HTR-8/SVneo (cell line): ENCODE results near the gene FHOD3.

ENCODE experiments used
- DNase-seq: peaks from one replicate; pipeline ENCODE4 v3.0.0; 2011; ENCODE audit warnings: low spot score, mixed read lengths; ENCODE audit not compliant: insufficient read length
- FAIRE-seq: peaks from 2 replicates; lab custom pipeline; 2011; peaks lifted over from hg19 to GRCh38; lab: Jason Lieb, UNC

The FHOD3 gene

DNA sequence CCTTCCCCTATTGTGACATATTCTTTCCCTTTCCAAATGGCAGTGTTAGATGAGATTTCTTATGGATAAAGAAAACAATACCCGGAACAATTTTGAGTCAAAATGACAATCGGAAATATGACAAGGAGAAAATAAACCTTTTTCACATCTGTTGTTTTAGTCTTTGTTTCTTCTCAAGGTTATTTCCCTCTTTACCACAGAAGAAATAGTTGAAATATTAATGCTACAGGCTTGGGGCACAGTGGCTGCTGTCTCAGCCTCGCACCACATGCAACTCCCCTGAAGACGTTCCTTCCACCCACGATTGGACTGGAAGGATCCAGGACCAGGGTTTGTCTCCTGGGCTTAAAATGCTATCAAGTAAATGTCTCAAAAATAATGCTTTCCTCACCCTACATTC is 77.6 kb downstream of the FHOD3 start:
- no peak for FAIRE-seq
- DNase-seq: no peak

DNA sequence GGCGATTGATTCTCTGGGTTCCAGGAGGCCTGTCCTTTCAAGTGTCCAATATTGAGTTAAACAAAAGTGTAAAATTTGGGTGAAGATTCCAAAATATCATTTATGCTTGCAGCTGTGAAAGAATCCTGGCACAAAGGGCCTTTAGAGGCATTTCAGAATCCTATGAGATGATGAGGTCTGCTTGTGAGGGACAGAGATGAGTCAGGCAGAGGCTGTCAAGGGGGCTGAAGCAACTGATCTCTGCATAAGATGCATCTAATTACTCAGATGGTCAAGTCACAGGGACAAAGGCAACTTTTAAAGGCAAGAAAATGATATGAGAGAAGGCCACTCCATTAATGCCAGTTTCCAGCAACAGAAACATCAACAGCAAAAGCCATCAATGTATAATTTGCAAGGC is 78.8 kb downstream of the FHOD3 start:
- DNase-seq: no peak
- no peak for FAIRE-seq

DNA sequence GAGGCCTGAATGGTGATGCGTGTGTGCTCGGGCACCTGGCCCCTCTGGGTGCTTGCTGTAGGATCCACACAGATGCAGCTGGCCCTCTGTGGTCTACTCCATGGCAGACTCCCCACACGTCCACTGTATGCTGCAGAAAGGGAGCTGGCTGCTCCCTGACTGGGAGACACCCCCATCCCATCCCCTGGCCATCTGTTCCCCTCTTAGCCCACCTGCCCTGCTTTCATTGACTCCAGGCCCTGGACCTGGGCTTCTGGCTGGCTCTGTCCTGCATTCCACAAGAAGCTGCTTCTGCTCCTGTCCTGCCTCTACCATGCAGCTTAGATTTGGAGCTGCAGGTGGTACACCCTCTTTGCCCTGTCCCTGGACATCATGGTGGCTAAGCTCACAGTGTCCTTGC is 80.1 kb downstream of the FHOD3 start:
- FAIRE-seq (no peak), DNase-seq (no peak)

DNA sequence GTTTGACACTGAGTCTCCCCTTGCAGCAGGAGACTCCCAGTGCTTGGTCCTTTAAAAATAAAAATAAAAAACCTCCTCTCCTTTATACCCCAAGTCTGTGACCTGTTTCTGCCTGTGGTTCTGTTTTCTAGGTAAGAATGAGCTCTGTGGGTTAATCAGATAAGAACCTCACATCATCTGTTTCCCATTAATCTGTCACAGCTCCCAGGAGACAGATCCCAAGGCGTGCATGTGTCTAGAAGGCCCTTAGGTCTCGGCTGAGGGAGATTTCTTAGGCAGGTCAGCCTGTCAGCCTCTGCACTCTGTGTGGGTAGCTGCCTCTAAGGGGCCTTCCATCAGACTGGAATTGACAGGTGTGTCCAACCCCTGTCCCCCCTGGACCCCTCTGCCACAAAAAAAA is 80.7 kb downstream of the FHOD3 start:
- DNase-seq (no peak), FAIRE-seq (no peak)

DNA sequence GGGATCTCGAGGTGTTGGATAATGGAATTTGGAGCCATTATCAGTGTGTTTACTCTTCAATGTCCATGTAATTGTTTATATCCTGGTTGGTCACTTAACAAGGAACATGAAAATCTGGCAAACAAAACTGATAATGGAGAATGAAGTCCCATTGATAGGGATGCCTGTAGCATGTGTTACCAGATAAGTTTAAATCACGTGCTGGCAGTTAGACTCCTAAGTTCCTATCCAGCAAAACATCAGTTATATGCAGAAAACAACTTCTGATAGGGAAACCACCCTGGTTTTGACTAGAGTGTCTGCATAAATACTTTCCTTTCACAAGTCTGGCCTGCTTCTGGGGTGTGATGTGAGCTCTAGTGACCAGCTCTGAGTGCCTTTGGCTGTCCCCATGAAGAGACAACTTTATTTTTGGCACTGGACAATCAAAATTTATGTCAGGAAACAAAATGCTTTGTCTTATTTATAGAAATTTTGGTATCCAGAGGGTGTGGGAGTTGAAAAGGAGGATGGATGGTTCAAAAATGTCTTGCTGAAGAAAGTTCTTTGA is 82.0 kb downstream of the FHOD3 start:
- no peak for FAIRE-seq
- DNase-seq: no peak

DNA sequence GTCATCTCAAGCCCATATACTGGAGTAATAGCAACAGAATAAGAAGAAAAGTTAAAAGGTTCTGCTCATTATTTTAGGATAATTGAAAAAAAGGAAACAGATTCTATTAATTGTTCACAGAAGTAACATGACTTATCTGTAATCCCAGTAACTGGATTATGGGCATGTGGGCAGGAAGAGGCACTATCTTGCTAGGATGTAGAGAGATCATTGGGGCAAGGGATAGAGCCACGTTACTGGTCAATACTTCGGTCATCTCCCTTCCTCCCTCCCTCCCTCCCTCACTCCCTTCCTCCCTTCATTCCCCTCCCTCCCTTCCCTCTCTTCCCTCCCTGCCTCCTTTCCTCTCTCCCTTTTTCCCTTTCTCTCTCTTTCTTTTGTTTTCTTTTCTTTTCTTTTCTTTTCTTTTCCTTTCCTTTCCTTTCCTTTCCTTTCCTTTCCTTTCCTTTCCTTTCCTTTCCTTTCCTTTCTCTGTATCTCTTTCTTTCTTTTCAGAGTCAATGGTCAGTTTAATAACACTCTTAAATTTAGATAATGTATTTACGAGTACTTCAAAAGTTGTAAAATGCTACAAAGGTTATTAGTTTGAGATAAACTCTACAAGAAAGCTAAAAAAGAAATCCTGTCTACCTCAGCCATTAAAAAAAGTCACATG is 82.8 kb downstream of the FHOD3 start:
- DNase-seq (no peak), FAIRE-seq (no peak)

DNA sequence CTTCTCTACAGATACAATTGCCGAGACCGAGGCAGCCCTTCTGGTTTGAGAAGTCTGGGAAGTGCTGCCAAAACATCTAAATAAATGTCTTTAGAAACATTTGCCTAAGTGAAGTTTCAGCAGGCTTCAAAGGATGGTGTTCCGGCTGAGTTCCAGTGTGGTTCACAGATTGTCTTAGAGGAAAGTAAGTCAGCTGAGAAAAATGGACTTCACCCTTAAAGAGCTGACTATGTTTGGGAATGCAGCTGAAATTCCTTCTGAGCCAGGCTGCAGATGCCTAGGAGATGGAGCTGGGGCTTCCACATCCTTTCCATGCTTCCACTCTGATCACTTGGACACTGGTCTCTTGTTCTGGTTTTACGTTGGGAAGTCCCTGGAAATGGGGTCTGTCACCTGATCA is 83.6 kb downstream of the FHOD3 start:
- no peak for FAIRE-seq
- no peak for DNase-seq

DNA sequence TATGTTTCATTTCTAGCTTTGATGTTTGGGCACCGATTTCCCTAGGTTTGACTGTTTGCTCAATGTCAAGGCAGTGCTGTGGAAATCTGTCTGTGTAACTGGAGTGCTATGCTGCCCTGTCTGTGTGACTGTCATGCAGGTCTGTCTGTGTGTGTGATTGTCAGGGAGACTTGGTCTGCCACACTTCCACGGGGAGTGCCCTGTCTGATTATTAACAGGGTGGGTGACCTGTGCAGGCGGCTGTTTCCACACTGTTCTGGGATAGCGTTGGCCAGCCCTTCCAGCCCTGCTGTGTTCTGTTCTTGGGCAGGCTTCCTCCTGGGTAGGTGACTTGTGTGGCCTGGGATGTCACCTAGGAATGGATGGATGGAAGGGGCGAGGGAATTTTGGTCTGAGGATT is 85.3 kb downstream of the FHOD3 start:
- FAIRE-seq: no peak

DNA sequence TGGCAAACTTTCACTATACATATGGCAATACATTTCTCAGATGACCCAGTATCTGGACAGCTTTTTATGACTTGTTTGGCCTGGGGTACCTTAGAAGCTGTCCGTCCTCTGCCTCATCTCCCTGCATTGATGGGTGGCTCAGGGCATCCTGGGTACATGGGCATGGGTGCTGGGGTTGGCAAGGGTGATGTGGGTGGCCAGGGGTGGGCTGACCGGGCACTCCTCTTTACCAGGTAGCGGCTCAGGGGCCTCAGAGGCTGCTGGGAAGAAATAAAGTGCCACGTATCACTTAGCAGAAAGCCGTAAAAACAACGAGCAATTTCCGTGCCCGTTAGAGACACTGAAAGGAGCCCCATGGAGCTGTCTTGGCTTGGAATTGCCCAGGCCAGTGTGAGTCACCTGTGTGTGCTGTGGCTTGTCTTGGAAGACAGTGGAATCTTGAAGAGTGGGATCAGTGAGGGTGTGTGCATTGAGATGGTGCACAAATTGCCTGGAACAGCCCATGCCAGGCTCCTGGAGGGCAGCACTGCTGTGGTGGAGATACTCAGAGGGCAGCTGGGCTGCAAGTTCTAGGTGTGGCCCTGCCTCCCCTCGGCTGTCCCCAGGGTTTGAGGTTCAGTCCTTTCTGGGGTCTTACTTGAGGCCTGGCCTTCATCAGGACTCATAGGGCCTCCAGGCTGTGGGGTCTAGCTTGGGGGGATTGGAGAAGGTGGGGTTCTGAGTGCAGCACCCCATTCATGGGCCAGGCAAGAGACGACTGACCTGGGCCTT is 88.8 kb downstream of the FHOD3 start:
- FAIRE-seq: no peak
- DNase-seq: no peak

More for the DNA sequence above, 85.3 kb downstream of the FHOD3 start:
- DNase-seq: no peak

DNA sequence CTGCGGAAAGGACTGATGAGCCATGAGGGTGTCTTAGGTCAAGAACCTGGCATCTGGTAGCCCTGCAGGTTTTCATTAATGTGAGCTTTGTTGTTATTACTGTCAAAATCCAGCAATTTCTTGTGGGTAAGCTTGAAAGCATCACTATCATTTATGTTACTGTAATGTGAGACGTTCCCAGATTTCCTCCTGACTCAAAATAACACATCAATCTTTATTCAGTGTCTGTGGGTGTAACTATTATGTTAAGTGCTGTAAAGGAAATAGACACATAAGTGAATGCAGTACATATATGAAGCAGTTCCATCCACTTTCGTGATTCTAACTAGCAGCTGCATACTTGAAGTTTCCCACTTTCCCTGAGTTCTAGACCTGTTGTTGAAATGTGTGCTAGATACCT is 89.8 kb downstream of the FHOD3 start:
- no peak for FAIRE-seq
- no peak for DNase-seq

DNA sequence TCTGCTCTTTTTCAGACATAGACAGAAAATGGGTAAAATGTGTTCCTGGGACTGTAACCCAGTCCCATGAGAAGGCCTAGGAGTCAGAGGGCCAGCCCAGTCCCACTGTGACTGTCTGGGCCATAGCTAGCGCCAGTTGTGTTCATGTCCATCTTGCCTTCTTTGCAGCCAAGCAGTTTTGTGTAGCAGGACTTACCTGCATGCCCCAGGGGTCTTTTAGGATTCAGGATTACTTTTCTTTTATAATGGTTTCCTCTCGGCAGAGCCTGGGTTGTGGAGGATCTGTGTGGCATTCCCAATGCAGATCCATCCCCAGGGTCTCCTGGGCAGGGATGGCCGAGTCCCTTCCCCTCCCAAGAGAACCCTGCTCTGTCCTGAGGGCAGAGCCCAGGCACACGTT is 90.8 kb downstream of the FHOD3 start:
- DNase-seq: no peak
- no peak for FAIRE-seq

DNA sequence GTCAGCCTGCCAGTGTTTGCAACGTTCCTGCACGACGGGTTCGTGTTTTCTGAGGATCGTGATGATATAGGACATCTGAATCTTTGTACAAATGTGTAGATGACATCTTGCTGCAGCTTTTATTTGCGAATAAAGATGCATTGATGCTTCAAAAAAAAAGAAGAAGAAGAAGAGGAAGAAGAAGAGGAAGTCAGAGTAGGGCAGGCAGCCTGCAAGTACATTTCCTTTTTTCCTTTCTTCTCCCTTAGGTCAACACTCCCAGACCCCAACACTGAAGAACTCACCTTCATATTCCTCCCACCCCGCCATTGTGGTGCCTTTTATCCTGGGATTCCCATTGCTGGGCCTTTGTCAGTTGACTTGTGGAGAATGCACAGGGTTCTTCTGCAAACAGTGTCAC is 91.5 kb downstream of the FHOD3 start:
- DNase-seq: no peak
- FAIRE-seq: no peak

DNA sequence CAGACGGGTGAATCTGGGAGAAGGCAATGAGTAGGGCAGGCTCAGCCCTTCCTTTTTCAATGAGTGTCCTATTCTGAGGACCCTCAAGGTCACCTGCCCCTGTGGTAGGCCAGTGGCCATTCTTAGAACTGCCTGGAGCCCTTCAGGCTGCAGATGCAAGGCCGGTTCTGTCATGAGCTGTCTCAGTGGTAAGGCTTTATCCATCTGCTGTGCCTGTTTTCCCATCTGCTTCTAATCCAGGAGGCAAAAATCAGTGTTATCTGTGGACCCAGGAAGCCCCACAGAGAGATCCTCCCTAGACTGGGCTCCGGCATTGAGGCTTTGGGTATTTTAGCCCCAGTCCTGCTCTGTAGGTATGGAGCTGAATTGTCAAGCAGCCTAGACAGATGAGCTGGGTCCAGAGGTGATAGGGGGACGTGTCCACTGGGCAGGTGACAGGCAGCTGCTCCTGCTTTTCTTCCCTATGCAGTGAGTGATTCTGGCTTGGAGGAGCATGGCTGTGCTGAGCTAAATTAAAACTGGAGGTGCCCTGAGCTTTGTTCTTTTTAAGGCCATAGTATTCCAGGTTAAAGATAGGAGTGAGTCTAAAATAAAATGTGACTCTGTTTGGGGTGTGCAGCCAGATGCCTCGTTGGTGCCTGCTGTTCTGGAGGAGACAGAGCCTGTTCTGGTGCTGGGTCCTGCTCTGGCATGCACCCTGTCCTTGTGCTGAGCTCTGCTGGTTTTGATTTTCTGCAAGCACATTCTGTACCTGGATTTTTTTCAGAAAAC is 92.5 kb downstream of the FHOD3 start:
- no peak for DNase-seq
- FAIRE-seq: no peak

DNA sequence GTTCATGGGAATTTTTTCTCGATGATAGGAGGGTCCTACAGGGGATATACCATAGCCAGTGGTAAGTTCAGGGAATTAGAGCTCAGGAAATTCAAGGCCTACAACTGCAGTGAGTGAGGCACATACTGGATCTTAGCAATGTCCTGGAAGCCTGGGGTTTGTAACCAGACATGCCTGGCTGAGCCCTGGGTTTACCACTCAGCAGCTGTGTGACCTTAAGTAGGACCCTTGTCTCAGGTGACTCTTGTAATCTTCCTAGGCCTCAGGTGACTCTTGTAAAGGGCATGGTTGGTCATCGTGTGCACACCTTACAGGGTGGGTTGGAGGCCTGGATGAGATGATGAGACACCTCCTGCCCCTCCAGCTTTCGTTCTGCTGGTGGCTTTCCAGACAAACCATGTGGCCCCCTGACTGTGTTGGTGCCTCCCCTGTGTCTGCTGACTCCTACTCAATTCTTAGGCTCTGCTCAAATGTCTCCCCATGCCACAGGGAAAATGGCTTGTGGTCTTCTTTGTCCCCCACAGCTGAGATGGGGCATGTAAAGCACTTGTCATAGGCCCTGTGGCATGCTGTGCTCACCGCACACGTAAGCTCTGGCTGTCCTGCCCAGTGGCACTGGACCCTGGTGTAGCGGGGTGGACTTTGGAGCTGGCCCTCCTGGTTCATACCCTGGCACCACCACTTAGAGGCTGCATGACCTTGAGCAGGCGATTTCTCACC is 94.1 kb downstream of the FHOD3 start:
- DNase-seq: no peak
- FAIRE-seq: no peak

DNA sequence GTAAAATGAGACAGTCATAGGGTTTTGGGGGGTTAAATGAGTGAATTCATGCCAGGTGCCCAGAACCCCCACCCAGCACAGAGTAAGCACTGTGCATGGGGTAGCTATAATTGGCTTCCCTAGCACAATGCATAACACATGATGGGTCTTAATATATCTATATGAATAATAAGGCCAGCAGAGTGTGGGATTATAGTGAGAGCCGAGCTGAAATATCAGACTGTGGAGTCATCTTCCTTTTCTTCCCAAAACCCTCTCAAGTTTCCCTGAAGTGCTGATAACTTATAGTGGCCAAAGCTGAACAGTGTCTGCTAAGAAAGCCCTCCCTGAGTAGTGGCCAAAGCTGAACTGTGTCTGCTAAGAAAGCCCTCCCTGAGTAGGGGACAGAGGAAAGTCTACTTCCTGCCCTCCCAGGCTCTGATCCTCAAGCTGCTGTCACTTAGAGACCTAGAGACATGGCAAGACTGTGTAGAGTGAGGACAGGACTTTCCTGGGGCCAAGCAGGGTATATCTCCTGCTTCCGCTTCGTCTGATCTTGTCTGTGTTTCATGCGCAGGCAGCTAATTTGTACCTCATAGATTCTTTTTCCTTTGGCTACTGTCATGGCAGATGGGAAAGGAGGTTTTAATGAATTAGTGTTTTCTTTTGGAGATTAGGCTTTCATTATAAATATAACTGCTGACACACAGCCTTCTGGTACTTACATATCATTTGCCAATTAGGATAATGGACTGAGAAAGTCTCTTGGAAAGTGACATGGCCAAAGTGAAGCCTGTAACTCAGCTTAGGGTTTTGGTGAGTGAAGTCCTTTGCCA is 94.9 kb downstream of the FHOD3 start:
- DNase-seq (no peak), FAIRE-seq (no peak)

DNA sequence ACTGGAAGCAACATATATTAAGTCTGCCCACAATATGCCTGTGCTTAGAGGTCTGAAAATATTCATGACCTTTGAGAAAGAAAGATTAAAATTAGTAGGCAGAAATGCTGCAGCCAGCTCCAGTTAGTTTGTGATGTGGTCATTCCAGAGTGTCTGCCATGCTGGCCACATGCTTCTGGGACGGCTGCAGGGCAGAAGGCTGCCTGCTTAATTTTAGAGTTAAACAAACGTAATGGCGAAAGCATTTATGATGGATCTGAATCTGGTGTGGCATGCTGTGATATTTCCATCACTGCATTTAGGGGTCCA is 95.4 kb downstream of the FHOD3 start:
- DNase-seq: no peak
- no peak for FAIRE-seq

DNA sequence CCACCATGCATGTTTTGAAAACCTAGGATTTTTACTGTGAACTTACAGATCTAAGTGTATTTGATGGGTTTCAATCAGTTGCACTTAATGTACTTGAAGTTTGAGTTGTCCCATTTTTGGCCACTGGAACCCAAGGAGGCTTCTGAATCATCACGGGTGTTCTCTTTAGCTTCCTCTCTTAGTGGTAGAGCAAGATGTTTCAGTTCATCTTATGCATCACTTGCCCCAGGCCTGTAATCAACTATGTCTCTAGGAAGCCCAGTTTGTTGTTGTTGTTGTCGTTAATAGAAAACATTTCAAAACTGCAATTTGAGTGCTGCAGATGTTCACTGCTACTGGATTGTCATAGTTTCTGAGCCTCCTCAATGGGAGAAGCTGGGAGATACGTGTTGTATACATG is 97.0 kb downstream of the FHOD3 start:
- no peak for DNase-seq
- FAIRE-seq: no peak

DNA sequence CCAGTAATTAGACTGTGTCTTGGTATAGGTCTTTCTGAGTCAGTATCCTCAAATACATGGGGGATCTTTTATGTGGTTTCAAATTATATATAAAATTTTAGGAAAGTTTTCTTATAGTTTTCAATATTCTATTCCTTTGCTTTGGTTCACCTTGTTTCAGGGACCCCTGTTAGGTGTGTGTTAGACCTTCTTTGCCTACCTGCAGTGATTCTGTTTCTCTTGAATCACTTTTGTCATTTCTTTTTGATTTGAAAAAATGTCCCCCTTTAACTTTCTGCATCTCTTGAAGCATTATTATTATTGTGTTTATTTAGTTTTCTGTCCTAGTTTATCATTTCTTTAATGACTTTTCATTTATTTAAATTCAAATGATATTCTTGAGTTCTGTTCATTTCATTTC is 98.7 kb downstream of the FHOD3 start:
- DNase-seq (no peak), FAIRE-seq (no peak)

DNA sequence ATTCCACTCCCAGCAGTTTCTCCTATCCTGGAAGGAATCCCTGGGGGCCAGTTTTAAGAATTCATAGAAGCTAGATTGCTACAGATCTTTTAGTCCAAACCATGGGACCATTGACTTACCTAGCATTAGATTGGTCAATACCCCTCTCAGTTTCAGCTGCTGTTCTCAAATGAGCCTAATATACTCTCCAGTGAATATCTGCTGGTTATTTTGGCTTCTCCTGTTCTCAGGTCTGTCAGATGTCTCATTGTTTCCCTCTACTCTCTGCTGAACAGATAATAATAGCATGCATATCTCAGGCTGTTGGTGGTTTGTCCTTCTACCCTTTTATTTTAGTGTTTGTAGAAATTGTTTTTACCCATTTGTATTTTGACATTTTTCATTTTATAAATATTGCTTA is 99.5 kb downstream of the FHOD3 start:
- no peak for DNase-seq
- FAIRE-seq: no peak

DNA sequence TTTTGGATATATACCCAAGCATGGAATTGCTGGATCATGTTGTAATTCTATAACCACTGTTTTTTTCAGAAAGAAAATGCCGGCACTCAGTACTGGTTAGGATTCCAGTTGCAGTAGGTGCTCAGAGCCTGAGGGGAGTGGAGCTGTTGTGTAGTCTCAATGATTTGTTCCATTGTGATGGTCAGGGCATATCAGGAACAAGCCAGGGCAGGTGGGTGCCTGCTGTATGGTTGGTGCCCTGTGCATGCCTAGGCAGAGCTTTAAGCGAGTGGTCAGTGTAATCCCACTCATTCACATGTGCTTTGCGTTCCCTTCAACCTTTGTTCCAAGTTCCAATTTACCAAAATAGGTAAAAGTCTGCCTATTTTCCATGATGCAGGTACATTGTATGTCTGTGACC is 100.9 kb downstream of the FHOD3 start:
- no peak for FAIRE-seq
- DNase-seq: no peak
